ENCODE measurements around the gene CMKLR1.

Gene CMKLR1, protein sequence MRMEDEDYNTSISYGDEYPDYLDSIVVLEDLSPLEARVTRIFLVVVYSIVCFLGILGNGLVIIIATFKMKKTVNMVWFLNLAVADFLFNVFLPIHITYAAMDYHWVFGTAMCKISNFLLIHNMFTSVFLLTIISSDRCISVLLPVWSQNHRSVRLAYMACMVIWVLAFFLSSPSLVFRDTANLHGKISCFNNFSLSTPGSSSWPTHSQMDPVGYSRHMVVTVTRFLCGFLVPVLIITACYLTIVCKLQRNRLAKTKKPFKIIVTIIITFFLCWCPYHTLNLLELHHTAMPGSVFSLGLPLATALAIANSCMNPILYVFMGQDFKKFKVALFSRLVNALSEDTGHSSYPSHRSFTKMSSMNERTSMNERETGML

GRCh38 chr12:108338915-108339657, at the start of gene CMKLR1:
CMKLR1 (minus strand) TSS chr12:108339311; CDS start chr12:108293591, 45,720 bp downstream.
- DNase-seq (no peak), ATAC-seq (no peak)

- no peak for DNase-seq
- no peak for ATAC-seq
Measured at GRCh38 chr12:108387771-108388170, 48.7 kb upstream of the CMKLR1 start.

- DNase-seq (no peak), ATAC-seq (no peak)
Measured at GRCh38 chr12:108386709-108387360, 47.7 kb upstream of the CMKLR1 start.

- DNase-seq (no peak), ATAC-seq (no peak)
Measured at GRCh38 chr12:108382437-108382801, 43.3 kb upstream of the CMKLR1 start.

DNA sequence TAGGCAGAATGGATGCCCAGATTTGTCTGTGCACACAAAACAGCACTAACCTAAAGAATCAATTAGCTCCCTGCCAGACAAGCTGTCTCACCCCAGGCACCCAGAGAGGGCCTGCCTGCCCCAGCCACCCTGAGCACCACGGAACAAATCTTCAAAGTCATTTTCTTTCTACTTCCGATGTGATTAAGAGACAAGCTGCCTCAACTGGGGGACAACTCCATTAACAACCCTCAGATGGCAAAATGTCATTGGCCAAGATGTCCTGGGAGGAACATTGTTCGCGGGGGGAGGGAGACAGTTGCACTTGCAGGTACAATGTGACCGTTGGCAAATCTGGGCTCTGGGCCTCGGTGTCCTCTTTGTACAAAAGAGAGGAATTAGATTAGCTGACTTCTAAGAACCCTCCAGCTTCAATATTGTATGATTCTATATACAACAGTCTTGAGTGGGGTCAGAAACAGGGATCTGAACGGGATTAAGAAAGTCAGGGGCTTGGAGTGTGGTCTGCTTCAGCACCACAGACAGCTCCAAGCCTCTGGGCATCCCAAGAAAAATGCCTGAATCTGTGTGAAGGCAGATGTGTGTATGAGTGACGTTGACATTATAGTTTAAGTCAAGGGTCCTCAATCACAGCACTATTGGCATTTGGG, 42.8 kb upstream of the CMKLR1 start:
- DNase-seq (no peak), ATAC-seq (no peak)

DNA sequence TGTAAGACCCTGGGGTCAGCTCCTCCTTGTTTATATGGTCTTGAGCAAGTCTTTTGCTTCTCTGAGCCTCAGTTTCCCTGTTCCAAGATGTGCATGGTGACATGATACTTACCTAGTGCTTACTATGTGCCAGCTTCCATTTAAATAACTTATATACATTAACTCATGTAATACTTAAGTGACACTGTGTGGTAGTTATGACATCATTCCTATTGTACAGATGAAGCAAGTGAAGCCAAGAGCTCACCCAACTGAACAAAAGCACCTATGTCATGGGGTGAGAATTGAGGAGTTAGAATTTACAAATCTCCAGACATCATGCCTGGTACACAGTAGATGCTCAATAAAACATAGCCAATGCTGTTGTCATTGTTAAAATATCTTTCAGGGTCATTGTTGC, 41.3 kb upstream of the CMKLR1 start:
- ATAC-seq (no peak), DNase-seq (no peak)

DNA sequence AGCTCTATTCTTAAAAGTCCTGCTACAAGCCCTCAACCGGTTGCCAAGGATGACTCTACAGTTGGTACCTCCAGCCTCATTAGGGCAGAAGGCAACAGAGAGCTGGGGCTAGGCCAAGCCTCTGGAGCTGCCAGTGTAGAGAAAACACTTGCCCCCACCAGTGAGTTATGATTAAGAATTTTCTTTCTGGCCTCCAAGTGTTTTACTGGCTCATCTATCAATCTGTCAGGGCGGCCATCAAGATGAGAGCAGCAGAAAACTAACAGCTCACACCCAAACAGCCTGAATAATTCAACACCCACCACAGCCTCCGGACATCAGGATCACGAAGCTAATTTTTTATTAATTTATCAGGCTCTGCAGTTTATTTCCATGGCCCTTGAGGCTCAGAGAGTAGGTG, 40.7 kb upstream of the CMKLR1 start:
- DNase-seq = no peak
- ATAC-seq = no peak

- ATAC-seq = no peak
- no peak for DNase-seq
Measured at GRCh38 chr12:108378926-108379325, 39.8 kb upstream of the CMKLR1 start.

DNA sequence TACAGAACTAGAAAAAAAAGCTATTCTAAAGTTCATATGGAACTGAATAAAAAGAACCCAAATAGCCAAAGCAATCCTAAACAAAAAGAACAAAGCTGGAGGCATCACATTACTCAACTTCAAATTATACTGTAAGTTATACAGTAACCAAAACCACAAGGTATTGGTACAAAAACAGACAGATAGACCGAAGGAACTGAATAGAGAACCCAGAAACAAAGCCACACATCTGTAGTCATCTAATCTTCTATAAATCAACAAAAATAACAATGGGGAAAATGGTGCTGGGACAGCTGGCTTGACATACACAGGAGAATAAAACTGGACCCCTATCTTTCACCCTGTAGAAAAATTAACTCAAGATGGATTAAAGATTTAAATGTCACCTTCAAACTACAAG, 38.1 kb upstream of the CMKLR1 start:
- DNase-seq (no peak), ATAC-seq (no peak)

DNA sequence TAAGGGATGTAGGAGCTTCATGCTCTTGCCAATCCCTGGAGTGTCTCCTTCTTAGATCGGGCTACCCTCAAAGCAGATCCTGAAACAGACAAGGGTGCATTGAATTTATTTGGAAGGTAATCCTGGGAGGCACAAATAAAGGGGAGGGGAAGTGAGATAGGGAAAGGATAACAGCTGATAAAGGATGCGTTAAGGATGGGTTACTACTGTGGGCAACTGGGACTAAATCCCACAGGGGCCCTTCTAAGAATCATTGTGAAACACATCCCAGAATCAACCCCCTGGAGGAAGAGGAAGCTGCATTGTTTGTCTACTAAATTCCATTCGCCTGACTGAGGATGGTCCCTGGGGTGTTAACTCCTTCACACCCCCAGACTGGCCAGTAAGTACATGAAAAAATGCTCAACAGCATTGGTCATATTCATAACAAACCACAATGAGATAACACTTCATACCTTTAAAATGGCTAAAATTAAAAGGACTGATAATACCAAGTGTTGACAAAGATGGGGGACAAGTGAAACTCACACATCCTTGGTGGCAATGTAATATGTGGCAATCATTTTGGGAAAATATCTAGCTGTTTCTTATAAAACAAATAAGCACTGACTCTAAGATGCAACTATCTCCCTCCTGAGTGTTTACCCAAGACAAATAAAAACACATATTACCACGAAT, 37.0 kb upstream of the CMKLR1 start:
- no peak for ATAC-seq
- no peak for DNase-seq

- ATAC-seq (no peak), DNase-seq (no peak)
Measured at GRCh38 chr12:108374596-108375320, 35.6 kb upstream of the CMKLR1 start.

GRCh38 chr12:108373111-108373510, 34.0 kb upstream of the CMKLR1 start:
- ATAC-seq (no peak), DNase-seq (no peak)

GRCh38 chr12:108371801-108372344, 32.8 kb upstream of the CMKLR1 start:
- ATAC-seq = no peak
- DNase-seq = no peak

DNA sequence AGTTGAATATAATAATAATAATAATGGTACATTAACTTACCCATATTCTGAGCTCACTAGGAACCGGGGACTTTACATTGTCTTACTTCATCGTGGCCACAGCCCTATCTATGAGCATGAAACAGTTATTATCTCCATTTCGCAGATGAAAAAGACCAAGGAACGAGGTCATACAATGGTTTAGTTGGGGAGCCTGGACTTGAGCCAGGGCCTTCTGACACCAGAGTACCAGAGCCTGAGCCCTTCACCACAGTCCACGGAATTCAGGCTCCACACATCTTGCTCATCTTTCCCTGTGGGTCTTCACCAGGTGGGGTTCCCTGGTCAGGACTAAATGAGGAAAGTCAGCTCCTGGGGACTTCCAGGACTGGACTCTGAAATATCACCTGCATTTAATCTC, 31.3 kb upstream of the CMKLR1 start:
- DNase-seq = no peak
- ATAC-seq = no peak

DNA sequence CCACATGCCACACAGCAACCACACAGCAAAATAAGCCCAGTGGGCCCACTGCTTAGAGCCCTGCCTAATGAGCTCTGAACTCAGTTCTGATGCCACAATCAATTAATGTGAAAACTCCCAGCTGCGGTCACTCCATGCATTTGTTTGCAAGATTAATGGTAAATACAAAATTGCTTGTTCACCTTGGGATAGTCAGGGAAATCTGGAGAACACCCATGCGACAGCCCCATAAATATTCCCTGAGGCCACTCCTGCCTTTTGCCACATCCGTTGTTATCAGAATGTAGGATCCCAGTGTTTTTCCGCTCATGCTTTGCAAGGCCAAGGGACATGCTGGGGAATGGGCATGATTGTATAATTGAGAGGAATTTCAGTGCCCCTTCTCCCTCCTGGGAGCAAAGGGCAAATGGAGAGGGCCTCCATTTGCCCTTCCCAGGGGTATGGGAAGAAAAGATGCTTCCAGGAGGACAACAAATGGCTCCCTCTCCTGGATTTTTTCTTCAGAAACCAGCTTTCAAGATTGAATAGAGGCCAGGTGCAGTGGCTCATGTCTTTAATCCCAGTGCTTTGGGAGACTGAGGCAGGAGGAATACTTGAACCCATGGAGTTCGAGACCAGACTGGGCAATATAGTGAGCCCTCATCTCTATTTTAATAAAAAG, 30.8 kb upstream of the CMKLR1 start:
- no peak for ATAC-seq
- DNase-seq = no peak

GRCh38 chr12:108368089-108368488, 29.0 kb upstream of the CMKLR1 start:
- DNase-seq (no peak), ATAC-seq (no peak)

GRCh38 chr12:108367436-108367835, 28.3 kb upstream of the CMKLR1 start:
- DNase-seq (no peak), ATAC-seq (no peak)

GRCh38 chr12:108365324-108365723, 26.2 kb upstream of the CMKLR1 start:
- ATAC-seq = no peak
- no peak for DNase-seq

DNA sequence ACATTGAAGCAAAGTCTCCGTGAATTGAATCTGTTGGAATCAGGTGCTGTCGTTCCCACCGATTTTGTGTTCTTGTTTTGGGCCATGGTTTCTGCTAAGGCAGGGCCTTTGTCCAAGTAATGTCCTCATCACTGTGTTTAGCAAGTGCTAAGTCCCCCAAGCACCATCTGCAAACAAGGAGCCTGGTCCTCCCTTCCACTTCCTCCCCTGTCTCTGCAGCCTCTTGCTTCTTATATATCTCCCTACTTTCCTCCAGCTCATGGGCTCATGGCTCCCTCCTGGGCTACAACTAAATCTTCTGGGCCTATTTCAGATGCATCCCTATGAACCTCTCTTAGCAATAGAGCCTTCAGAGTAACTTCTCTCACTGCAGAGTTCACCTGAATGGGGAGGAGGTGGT, 25.8 kb upstream of the CMKLR1 start:
- no peak for ATAC-seq
- no peak for DNase-seq

DNA sequence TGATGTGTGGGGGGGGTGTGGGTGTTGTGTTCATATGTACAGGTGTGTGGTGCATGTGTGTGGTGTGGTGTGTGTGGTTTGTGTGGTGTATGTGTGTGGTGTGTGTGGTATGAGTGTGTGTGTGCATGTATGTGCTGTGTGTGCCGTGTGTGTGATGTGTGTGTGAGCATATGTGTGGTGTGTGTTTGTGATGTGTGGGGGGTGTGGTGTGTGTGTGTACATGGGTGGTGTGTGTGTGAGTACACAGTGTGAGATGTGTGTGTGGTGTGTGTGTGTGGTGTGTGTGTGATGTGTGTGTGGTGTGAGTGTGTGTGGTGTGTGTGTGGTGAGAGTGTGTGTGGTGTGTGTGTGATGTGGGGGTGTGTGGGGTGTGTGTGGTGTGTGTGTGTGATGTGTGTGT, 24.5 kb upstream of the CMKLR1 start:
- ATAC-seq = no peak
- no peak for DNase-seq

DNA sequence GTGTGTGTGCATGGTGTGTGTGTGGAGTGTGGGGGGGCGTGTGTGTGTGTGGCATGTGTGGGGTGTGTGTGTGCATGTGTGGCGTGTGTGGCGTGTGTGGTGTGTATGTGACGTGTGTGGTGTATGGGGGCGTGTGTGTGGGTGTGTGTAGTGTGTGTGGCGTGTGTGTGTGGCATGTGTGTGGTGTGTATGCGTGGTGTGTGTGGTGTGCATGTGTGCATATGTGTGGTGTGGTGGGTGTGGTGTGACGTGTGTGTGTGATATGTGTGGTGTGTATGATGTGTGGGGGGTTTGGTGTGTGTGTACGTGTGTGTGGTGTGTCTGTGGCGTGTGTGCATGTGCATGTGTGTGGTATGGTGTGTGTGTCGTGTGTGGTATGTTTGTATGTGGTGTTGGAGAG, 24.1 kb upstream of the CMKLR1 start:
- no peak for ATAC-seq
- no peak for DNase-seq

All from stimulated activated naive CD8-positive, alpha-beta T cell treated with anti-CD3 and anti-CD28 coated beads, Interleukin-15, Interleukin-2, amounts not matched to agents 100 U/mL and 50 U/mL, for 24 hours (primary cell).